A549 (cell line): ENCODE measurements around the gene ADAMTS2.

Source experiments
- HOXA7 ChIP-seq: fragments of 250-450 bp; sonication (Bioruptor Pico); IDR thresholded peaks from 2 replicates; pipeline ENCODE4 v1.5.0; 2020; ENCODE audit warnings: mild to moderate bottlenecking, moderate library complexity
- ZC3H11A ChIP-seq: fragments of 450-650 bp; IDR thresholded peaks from 2 replicates; pipeline ENCODE4 v1.6.1; 2014; ENCODE audit warnings: antibody characterized with exemption, mild to moderate bottlenecking
- TF ChIP-seq, protein P1 (sequence below): fragments of >200 bp; sonication (Bioruptor Twin); formaldehyde crosslinking; IDR thresholded peaks from 3 replicates; pipeline ENCODE4 v1.5.1; 2016

DNA sequence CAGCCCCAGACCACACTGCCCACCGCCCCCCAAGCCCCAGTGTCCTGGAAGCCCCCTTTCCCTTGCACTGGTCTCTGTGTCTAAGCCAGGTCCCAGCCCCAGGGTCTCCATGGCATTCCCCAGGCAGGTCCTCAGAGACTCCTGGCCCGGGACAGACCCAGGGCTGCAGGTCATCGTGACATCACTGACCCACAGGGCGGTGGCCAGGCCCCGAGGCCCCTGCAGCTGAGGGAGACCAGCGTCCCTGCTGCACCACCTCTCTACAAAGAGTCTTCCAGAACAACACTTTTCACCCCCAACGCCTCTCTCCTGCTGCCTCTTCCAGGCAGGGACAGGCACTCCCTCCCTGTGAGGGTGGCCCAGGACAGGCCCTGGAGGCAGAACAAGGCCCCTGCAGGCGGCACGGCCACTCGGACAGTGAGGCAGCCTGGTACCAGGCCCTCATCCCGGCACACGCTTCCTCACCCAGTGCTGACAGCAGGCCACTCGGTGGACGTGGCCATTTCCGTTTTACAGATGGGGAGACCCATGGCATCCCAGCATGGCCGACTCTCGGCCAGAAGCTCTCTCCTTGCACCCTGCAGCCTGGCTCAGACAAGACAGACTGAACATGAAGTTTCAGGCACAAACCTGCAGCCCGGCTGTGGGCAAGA lies 136.4 kb downstream of the ADAMTS2 start:
- TF ChIP-seq HOXA7 (CRISPR knock-in tag) (no peak), ZC3H11A (no peak)
- TF ChIP-seq, protein P1, sequence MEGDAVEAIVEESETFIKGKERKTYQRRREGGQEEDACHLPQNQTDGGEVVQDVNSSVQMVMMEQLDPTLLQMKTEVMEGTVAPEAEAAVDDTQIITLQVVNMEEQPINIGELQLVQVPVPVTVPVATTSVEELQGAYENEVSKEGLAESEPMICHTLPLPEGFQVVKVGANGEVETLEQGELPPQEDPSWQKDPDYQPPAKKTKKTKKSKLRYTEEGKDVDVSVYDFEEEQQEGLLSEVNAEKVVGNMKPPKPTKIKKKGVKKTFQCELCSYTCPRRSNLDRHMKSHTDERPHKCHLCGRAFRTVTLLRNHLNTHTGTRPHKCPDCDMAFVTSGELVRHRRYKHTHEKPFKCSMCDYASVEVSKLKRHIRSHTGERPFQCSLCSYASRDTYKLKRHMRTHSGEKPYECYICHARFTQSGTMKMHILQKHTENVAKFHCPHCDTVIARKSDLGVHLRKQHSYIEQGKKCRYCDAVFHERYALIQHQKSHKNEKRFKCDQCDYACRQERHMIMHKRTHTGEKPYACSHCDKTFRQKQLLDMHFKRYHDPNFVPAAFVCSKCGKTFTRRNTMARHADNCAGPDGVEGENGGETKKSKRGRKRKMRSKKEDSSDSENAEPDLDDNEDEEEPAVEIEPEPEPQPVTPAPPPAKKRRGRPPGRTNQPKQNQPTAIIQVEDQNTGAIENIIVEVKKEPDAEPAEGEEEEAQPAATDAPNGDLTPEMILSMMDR, result no peak
